Hematopoietic multipotent progenitor cell treated with erythropoietin and hydrocortisone succinate and interleukin-3 and kit ligand, for 8 days (in vitro differentiated cells): ENCODE measurements around the gene ATP6V1F.

ENCODE experiments used
- DNase-seq: peaks from one replicate; pipeline ENCODE4 v3.0.0-alpha.2; 2015

Gene ATP6V1F

GRCh38 chr7:128884561-128885369 is 22.1 kb downstream of the ATP6V1F start:
- DNase-seq: no peak

- DNase-seq: no peak
Measured at GRCh38 chr7:128885370-128886187, 22.9 kb downstream of the ATP6V1F start.

GRCh38 chr7:128886391-128887168 is 23.9 kb downstream of the ATP6V1F start:
- no peak for DNase-seq

- DNase-seq: no peak
Measured at GRCh38 chr7:128887169-128888038, 24.7 kb downstream of the ATP6V1F start.

- no peak for DNase-seq
Measured at GRCh38 chr7:128888039-128888755, 25.5 kb downstream of the ATP6V1F start.

- DNase-seq: no peak
Measured at GRCh38 chr7:128888756-128889095, 26.1 kb downstream of the ATP6V1F start.

GRCh38 chr7:128889121-128889520 is 26.5 kb downstream of the ATP6V1F start:
- no peak for DNase-seq

- no peak for DNase-seq
Measured at GRCh38 chr7:128890306-128891109, 27.9 kb downstream of the ATP6V1F start.

GRCh38 chr7:128891110-128891941 is 28.7 kb downstream of the ATP6V1F start:
- no peak for DNase-seq

- no peak for DNase-seq
Measured at GRCh38 chr7:128891942-128892269, 29.2 kb downstream of the ATP6V1F start.

GRCh38 chr7:128892521-128893250 is 30.0 kb downstream of the ATP6V1F start:
- no peak for DNase-seq

- no peak for DNase-seq
Measured at GRCh38 chr7:128893251-128894100, 30.8 kb downstream of the ATP6V1F start.

- no peak for DNase-seq
Measured at GRCh38 chr7:128894101-128894440, 31.4 kb downstream of the ATP6V1F start.

GRCh38 chr7:128895320-128895719 is 32.7 kb downstream of the ATP6V1F start:
- no peak for DNase-seq

- no peak for DNase-seq
Measured at GRCh38 chr7:128899392-128899791, 36.7 kb downstream of the ATP6V1F start.

GRCh38 chr7:128900237-128900636 is 37.6 kb downstream of the ATP6V1F start:
- DNase-seq: no peak

GRCh38 chr7:128902761-128903585 is 40.3 kb downstream of the ATP6V1F start:
- DNase-seq: no peak
